Tibial nerve (tissue), 4 donors: ENCODE measurements around the gene TNFAIP6.

Experiments
- EP300 ChIP-seq, 2 donors: sonication (generic); formaldehyde crosslinking; IDR thresholded peaks; one replicate each; pipeline ENCODE4 v1.6.1; 2017; ENCODE audit warnings: antibody characterized with exemption in 2 of 2, mild to moderate bottlenecking in 1 of 2
- POLR2A ChIP-seq, 2 donors: fragments of 450-650 bp; IDR thresholded peaks; one replicate each; pipeline ENCODE4 v1.6.1; 2017; ENCODE audit warnings: antibody characterized with exemption in 2 of 2, mild to moderate bottlenecking in 2 of 2, moderate library complexity in 2 of 2
- TF ChIP-seq, protein P1 (sequence below), 5 experiments: fragments of 200-600 bp in 3 of 5; fragments of 450-650 bp in 2 of 5; sonication (generic) in 3 of 5; IDR thresholded peaks; one replicate each; pipeline ENCODE4 v1.5.1; 2016 to 2019; ENCODE audit warnings: antibody characterized with exemption in 5 of 5, mild to moderate bottlenecking in 3 of 5, moderate library complexity in 2 of 5

- TF ChIP-seq, protein P1, sequence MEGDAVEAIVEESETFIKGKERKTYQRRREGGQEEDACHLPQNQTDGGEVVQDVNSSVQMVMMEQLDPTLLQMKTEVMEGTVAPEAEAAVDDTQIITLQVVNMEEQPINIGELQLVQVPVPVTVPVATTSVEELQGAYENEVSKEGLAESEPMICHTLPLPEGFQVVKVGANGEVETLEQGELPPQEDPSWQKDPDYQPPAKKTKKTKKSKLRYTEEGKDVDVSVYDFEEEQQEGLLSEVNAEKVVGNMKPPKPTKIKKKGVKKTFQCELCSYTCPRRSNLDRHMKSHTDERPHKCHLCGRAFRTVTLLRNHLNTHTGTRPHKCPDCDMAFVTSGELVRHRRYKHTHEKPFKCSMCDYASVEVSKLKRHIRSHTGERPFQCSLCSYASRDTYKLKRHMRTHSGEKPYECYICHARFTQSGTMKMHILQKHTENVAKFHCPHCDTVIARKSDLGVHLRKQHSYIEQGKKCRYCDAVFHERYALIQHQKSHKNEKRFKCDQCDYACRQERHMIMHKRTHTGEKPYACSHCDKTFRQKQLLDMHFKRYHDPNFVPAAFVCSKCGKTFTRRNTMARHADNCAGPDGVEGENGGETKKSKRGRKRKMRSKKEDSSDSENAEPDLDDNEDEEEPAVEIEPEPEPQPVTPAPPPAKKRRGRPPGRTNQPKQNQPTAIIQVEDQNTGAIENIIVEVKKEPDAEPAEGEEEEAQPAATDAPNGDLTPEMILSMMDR (IDR thresholded peaks at IDR 0.05) = no peak
- TF ChIP-seq EP300 (IDR thresholded peaks at IDR 0.05) = no peak
- no peak for TF ChIP-seq POLR2A (IDR thresholded peaks at IDR 0.05)
Measured at GRCh38 chr2:151337643-151338042, 19.7 kb upstream of the TNFAIP6 start.
